Suppressor macrophage treated with lipopolysaccharide for 1 hour (primary cell): ENCODE results near the gene HYLS1.

Experiments used
- DNase-seq, 3 donors: peaks; one replicate each; pipeline ENCODE4 v3.0.0-alpha.2; 2020 to 2022

The HYLS1 gene

DNA sequence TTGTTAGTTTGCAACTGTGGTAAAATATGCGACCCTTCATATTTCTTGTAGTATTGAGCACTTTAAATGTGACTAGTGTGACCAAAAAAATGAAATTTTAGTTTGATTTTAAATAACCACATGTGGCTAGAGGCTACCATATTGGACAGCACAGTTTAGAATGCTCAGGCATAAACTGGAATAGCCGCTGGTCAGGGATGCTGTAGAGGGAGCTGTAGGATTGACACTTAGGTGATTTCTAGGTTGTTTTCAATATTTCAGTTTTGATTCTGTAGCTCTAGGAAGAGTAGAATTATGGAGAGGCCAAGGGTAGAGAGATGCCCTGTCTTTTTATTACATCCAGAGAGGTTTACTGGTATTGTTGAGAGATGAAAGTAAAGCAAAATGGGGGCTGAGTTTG is 47.6 kb downstream of the HYLS1 start:
- DNase-seq, result no peak

DNA sequence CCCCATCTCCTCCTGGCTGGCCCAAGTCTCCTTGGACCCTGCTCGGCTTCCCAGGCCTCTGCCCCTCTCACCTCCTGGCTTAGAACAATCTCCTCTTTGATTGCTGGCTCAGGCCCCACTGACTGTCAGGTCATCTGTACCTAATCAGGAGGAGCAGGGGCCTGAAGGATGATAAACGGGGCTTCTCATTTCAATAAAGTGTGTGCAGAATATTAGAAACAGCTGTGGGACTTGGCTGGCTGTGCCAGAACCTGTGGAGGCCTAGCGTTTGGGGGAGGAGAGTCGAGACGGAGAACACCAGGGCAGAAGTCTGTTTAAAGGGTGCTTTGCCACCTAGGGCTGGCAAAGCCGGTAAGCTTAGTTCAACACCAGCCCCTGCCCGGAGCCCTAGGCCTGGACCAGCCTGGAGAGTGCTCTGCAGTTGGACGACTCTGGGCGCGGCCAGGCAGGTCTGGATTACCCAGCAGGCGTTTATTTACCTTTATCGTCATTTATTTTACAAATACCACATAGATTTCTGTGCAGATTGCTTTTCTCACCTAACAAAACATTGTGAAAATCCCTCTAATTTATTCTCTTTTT is 48.2 kb downstream of the HYLS1 start:
- DNase-seq, result no peak

DNA sequence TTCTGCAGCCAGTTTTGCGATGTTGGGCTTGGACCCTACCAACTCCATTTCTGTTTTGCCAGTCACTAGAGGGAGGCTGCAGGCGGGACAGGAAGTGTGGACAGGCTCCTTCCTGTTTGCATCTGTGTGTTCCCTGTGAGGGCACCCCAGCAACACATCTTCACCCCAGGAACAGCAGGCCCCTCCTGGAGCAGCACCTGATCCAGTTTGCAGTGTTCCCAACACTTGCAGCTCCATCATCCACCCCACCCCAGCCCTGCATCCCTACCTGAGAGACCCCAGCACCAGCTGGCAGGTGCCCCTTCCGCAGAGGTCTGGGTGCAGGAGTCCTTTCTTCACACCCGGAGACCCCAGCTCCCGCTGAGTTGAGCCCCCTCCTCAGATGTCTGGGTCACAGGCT is 51.0 kb downstream of the HYLS1 start:
- no peak for DNase-seq

DNA sequence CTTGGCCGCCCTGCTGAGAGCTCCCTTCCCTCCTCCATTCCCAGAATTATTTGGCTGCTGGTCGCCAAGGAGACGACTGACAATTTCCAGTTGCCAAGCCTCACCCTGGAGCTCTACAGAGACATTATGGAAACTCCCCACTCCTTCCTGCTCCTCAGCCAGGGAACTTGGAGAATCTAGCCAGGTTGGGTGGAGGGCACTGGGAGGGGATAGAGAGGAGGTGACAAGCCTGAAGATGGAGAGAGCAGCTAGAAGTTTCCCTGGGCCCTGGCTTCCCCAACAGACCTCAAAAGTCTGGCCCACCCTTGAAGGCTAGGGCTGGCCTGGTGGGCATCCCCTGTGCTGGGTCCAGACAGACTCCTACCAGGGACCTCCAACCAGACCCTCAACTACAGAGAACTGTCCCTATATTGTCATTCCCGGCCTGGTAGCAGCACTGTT is 51.6 kb downstream of the HYLS1 start:
- no peak for DNase-seq

DNA sequence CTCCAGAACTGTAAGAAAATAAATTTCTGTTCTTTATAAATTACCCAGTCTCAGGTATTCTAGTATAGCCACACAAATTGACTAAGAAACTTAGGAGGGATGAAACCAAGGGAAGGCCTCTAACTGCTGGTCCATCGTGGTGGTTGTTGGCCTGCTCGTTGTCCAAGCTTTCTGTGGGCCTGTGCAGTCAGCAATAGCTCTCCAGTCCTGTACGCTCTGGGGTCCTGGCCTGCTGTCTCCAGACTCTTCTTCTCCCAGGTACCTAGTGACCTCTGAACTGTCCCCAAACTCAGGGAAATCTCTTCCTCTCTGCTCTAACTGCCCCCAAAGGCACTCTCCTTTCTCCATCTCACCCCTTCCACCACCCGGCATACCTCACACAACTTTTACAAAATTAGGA is 52.7 kb downstream of the HYLS1 start:
- DNase-seq, result no peak

DNA sequence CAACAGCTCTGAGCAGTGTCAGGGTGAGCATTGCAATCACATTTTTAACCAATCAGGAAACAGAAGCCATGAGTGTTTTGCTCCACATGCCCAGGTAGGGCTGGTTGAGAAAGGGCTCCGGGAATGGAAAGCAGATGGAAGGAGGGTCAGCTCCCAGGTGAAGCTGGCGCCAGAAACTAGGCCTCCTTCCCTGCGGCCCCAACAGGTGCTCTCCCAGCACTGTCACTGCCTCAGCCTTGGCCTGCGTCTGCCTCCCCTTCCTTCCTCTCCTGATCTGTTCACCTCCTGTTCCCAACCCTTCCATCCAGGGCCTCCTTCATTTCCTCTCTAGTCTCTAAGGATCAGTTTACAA is 53.8 kb downstream of the HYLS1 start:
- no peak for DNase-seq

DNA sequence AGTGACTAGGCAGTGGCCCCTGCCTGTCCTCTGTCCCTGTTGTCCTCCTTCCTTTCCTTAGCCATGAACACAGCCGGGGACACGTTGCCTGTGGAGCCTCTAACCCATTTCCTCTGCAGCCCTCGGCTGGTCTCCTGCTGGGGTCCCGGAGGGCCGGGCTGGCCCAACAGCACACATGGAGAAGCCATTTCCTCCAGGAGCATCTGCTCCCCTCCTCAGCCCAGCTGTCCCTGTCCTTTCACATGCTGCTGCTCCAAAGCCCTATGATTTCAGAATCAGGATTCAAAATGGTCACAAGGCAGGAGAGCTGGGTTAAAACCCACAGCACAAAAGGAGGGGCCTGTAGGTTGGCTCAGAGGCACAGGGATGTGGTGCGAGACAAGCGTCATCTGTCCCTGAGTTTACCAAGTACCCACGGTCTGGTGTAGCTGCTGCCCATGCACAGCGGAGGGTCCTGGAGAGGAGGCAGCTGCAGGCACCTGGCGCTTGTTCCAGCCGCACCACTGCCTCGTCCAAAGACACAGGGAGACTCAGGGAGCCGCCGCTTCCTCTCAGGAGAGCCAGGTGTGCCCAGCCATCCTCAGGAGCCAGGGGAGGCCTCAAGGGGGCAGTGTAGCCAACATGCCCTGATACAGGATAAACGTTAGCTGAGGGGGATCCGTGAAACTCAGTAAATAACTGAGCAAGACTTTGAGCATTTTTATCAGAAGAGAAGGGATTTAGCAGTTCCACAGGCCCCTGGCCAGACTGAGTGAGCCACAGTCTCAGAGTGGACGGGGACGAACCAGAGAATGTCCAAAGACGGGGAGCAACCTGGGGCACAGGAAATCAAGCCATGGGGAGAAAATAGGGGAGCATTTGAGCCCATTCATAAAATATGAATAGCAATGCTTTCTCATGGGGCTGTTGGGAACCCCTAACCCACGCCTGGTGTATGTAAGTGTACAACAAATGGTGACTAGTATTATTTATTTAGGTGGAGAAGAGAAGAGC is 54.4 kb downstream of the HYLS1 start:
- DNase-seq, result peak in 2 of 3 donors; percentile 5 to 26

DNA sequence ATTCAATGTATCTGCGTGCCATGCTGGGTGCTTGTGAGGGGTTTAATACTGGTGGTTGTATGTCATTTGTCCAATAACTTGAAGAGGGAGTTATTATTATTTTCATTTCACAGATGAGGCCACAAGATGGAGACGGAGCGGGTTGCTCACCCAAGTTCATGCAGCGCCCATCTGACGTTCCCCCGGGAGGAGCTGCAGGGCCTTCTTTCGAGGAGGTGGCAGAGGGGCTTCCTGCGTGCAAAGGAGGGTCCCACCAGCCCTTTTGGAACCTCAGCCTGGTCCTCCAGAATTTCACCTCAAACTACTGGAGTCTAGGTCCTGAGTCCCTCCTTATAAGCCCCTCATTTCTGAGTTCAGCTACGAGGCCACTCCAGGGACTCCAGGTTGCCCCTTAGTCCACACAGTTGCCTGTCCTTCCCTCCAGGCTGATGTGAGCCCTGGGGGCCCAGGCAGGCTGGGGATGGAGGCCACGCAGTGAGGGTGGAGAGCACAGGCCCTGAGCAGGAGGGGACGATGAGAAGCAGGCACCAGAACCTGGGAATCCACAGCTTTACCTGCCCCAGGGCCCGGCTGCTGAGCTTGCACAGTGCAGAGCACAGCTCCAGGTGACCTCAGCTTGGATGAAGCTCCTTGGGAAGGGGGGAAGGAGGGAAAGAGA is 55.4 kb downstream of the HYLS1 start:
- DNase-seq, result no peak

DNA sequence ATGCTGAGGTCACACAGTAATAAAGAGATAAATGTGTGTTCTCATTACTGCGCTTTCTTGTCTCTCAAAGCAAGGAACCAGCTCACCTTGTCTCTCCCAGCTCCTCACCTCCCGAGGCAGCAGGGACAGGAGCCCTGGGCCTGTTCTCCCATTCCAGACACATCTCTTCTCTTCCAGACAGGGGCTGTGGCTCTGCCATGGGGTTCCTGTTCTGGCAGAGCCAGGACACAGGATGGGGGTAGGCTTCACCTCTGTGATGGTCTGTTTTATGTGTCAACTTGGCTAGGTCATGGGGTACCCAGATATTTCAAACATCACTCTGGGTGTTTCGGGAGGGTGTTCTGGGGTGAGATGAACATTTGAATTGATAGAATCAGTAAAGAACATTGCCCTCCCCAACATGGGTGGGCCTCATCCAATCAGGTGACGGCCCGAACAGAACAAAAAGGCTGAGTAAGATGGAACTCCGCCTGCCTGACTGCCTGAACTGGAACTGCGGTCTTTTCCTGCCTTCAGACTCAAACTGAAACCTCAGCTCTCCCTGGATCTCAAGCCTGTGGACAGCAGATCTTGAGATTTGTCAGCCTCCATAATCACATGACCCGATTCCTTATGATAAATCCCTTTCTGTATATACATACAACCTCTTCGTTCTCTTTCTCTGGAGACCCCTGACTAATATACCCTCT is 56.3 kb downstream of the HYLS1 start:
- no peak for DNase-seq

DNA sequence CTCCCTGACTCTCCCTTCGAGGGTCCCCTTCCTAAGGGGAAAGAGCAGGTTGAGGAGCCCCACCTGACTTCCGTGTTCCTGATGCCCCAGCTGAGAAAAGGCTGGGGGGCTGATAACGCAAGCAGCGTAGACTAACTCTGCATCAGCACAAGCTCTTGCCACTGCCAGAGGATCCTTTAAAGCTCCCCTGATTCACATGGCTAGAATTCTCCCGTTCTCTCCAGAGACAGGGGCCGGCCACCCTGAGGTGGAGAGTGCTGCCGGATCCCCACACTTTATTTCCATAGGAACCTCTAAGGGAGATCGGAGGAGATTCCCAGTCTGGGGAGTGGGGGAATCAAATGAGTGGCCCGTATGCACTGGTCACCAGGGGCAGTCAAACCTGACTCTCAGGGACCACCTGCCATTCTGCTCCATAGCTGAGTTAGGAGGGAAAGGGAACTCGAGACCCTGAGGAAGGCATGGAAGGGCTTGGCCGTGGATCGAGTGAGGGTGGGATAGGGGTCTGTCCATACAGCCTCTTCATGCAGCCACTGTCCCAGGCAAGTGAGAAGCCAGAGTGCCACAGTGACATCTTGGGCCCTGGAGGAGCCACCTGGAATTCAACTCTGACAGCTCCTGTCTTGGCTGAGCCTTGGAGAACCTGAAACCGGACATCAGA is 57.0 kb downstream of the HYLS1 start:
- DNase-seq, result no peak

DNA sequence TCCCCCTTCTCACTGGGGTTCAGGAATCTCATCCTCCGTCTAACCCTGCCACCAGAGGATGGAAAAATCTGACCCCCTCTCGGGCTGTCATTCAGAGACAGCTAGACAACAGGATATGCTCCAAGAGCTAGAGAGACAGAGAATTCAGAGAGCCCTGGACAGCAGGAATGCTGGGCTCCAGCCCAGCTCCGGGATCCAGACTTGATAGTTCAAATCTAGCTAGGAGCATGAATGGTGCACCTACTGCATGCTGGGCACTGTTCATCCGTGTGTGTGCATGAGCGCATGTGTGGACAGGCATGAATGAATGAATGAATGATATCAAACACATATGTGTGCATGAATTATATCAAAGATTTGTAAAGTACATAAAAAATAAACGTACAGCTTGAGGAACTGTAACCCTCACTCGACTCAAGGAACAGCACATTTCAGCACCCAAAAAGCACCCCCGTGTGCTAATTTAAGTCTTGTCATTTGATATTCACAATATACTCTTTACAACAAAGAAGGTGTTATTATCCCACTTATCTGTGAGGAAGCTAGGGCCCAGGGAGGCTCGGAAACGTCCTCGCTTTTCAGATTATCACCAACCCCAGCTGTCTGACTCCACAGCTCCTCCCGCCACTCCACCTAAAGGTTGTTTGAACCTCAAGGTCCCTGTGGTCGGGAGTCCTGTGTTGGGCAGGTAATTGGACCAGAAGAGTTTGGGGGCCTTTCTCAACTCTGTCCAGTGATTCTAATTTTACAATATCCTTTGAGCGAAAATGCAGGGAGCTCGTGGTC is 57.7 kb downstream of the HYLS1 start:
- no peak for DNase-seq

DNA sequence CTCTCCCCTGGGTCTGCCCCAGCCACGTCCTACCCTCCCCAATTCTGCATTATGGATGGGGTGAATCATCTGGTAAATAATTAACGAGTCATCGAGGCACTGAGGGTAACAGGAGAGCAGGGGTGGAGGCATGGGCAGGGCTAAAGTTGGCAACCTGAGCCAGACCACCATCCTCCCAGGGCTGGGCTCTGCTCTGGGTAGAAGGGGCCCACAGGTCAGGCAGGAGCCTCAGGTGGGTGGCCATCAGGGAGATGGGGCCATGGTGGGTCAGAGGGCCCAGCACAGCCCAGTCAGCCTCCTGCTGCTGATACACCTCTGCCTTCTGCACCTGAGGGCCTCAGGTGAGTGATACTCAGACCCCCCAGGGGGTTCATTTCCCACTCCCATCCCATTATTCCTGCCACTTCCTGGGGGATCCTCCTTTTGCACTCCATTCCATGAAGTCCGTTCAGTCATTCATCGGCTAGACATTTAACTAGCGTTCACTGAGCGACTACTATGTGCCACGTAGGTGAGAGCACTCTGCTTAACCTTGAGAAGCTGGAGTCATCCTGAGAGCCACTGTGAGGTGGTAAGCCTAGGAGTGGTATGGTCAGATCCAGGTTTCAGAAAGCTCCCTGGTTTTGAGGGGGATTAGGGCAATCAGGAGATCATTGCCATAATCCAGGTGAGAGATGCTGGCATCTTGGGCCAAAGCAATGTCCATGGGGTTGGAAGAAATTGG is 58.5 kb downstream of the HYLS1 start, which contains the start of gene VSIG10L2:
VSIG10L2 (plus strand) TSS at position 248 of the 724 bp plus-strand sequence; CDS start at position 260, 12 bp downstream.
- no peak for DNase-seq

DNA sequence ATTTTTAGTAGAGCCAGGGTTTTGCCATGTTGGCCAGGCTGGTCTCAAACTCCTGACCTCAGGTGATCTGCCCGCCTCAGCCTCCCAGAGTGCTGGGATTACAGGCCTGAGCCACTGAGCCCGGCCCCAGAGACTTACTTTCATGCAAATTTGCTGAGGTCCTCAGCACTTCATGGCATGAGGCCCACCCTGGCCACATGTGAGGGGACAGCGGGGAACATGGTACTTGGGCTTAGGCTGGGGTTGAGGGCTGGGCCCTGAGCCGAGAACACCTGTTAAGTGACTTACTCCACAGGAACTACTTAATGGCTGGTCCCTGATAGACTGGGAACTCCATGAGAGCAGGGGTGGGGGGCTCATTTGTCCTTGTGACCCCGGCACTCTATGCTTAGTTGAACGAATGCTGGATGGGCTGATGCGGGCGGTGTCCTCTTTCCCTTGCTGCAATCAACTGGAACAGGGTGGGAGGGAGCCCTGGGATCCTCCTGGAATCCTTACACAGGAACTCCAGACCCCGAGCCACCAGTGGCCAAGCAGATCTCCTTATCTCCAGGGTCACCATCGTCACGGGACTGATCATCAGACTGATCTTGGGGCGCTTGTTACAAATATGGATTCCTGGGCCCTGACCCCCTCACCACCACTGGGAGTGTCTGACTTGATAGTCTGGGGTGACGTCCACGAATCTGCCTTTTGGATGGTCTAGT is 59.4 kb downstream of the HYLS1 start:
- DNase-seq, result no peak

DNA sequence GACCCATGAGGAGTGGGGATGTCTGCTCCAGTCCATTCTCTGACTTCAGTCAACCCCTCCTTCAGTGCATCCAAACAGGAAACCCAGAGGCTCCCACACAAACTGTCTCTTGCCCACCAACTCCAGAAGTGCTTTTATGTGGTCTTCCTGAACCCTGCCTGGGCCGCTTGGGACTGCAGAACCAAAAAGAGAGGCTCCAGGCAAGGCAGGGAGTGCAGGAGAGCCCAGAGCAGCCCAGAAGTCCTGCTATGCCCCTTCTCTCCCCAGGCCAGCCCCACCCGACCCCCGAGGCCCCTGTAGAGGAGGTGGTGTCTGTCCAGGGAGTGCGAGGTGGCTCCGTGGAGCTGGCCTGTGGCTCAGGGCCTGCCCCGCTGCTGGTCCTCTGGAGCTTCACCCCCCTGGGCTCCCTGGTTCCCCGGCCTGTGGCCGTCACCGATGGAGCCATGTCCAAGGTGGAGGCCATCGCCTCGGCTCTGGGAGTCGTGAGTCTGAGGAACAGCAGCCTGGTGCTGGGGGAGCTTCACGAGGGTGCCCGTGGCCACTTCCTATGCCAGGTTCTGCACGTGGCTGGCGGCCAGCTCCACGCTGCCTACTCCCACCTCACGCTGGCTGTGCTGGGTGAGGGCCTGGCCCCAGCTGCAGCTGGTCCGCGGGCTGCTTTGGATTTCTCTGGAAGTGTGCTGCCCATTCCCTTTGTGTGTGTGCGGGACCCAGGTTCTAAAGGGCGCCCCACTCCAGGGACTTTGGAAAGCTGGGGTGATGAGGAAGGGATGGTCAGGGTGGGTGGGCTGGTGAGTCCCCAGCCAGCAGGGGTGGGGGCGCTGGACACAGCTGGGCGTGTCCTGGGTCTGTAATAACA is 60.2 kb downstream of the HYLS1 start:
- DNase-seq, result no peak

DNA sequence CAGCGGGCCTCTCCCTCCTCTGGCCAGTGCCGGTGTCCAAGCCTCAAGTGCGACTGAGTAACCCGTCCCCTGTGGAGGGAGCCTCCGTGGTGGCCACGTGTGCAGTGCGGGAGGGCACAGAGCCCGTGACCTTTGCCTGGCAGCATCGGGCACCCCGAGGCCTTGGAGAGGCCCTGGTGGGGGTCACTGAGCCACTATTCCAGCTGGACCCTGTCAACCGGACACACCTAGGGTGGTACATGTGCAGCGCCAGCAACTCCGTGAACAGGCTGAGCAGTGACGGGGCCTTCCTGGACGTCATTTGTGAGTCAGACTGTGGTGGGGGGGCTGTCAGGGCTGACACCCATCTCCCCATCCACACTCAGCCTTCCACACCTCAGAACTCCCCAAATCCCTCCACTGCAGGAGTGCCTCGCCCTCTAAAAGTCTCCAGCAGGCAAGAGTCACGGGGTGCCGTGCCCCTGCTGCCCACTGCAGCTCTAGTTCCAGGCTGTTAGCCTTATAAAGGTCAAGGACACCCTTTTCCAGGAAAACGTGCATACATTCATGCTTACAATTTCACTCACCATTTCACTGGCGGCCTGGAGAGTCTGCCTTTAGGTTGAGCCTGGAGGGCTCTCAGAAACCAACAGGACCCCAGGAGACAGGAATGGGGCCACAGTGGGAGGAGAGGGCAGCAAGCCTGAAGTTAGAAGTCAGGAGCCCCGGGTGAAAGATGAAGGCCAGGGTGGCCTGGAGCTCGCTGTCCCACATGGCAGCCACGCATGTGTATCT is 61.0 kb downstream of the HYLS1 start:
- DNase-seq, result no peak

DNA sequence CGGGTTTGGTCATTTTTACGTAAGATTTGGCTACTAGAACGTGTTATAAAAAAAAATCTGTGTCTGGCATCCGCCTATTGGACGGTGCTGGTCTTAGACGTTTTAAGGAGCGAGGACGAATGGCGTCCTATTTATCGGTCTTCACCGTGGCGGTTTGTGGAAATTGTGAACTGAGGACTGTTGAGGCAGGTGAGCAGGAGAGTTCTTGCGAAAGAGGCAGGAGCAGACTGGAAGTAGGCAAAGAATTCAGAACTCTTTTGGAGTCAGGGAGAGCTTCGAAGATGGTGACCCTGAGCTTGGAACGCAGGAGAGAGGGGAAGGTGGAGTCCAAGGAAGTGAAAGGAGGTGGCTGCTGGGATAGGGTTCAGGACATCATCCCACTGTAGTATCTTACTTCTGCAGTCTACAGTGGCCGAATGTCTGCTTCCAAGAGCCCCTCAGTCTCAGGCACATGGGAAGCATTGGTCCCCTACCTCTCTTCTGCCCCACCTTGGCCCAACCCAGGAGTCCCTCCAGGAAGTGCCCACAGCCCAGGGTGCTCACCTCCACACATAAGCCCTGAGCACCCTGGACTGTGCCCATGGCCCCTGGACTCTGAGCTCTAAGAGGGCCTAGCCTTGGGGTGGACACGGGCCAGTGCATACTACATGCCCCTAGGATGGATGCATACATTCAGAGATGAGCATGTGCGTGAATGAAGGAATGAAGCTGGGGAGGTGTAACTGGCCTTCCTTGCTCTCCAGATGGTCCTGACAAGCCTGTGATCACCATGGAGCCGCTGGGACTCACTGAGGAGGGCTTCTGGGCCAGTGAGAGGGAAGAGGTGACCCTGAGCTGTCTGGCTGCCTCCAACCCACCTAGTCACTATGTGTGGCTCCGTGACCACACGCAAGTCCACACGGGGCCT is 62.1 kb downstream of the HYLS1 start:
- DNase-seq, result no peak

DNA sequence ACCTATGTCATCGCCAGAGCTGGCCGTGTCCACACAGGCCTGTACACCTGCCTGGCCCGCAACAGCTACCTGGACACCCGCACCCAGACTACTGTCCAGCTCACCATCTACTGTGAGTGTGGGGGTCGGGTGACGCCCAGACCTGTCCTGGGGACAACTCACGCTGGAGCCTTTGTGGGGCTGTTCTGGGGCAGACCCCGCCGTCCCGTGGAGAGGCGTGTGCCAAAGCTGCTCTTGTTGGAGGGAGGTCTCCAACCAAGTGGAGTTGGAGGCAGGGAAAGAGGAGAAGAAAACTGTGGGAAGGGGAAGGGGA is 62.7 kb downstream of the HYLS1 start:
- no peak for DNase-seq
